Lung (tissue), 12 donors: ENCODE data around the gene CCDC57. TPM values are rescaled to one million over a fixed set of nuclear protein-coding genes. Genes with fewer than 3 reads are reported as not detected.

Experiments used
- ATAC-seq: fragments of 200-7000 bp; cut with Tn5 transposase; one replicate; pipeline ENCODE4 v1.9.1; 2020; ENCODE audit warnings: moderate number of reproducible peaks; ENCODE audit not compliant: insufficient read depth, low FRiP score
- DNase-seq, 3 donors: peaks; one replicate each; pipeline ENCODE4 v3.0.0-alpha.2; 2013 to 2017
- H3K27ac ChIP-seq, 2 donors: one replicate each; pipeline ENCODE4 v1.5.1; 2013; ENCODE audit warnings: mild to moderate bottlenecking in 2 of 2, moderate library complexity in 2 of 2, control low read depth in 1 of 2, inconsistent platforms in 1 of 2, low read depth in 1 of 2, low read length in 1 of 2
- H3K27me3 ChIP-seq, 3 donors: one replicate each; pipeline ENCODE4 v1.5.1; 2013; ENCODE audit warnings: low read length in 2 of 3; ENCODE audit not compliant: control insufficient read depth in 3 of 3, insufficient read depth in 3 of 3
- H3K36me3 ChIP-seq, 4 donors: one replicate each; pipeline ENCODE4 v1.5.1; 2013; ENCODE audit warnings: low read length in 4 of 4, mild to moderate bottlenecking in 1 of 4, moderate library complexity in 1 of 4; ENCODE audit not compliant: control insufficient read depth in 4 of 4, insufficient read depth in 4 of 4
- H3K4me1 ChIP-seq, 5 donors: one replicate each; pipeline ENCODE4 v1.5.1; 2013; ENCODE audit warnings: low read length in 5 of 5, mild to moderate bottlenecking in 2 of 5, moderate library complexity in 1 of 5; ENCODE audit not compliant: control insufficient read depth in 5 of 5, insufficient read depth in 5 of 5
- H3K4me3 ChIP-seq: one replicate; pipeline ENCODE4 v1.5.1; 2013; ENCODE audit warnings: mild to moderate bottlenecking, control low read depth, moderate library complexity
- H3K9ac ChIP-seq, 2 donors: one replicate each; pipeline ENCODE4 v1.5.1; 2013; ENCODE audit warnings: low read length in 2 of 2, control low read depth in 1 of 2; ENCODE audit not compliant: insufficient read depth in 1 of 2
- H3K9me3 ChIP-seq, 4 donors: one replicate each; pipeline ENCODE4 v1.5.1; 2013; ENCODE audit warnings: low read length in 3 of 4, mild to moderate bottlenecking in 1 of 4, moderate library complexity in 1 of 4; ENCODE audit not compliant: control insufficient read depth in 4 of 4, insufficient read depth in 3 of 4
- CTCF ChIP-seq: IDR thresholded peaks from 2 replicates; pipeline ENCODE4 v1.5.1; 2012; ENCODE audit warnings: mild to moderate bottlenecking; ENCODE audit errors: control extremely low read depth, extremely low read depth
- WGBS, 2 donors: extraction: QIAGEN DNeasy Blood & Tissue Kit; methylation state at CpG; one replicate each; pipeline ENCODE4 v1.1.7; 2013; 5-methylcytosine and 5-hydroxymethylcytosine counted together
- polyA plus RNA-seq, 2 donors: library from polyadenylated mRNA; stranded (reverse); fragments of 200-250 nt; gene quantifications; one replicate each; pipeline ENCODE4 v1.2.1, GENCODE V29; 2013
- total RNA-seq, 2 donors: library from RNA; depleted of rRNA in 1 of 2; stranded (reverse); fragments of >200 nt in 1 of 2; gene quantifications; one replicate each; pipeline ENCODE4 v1.2.1, GENCODE V29; 2014 to 2021
- donor health status: control.
- donor health status: control.
- donor health status: Bipolar disorder and iron deficiency.
- donor health status: healthy.
- donor health status: DM: yes; HTN: yes; CAD: no.

CCDC57 gene
- total and polyA plus RNA-seq, 4 donors: 33.2 to 128 (median 74.9) TPM

GRCh38 chr17:82204831-82205719 lies 7.6 kb downstream of the CCDC57 start:
- ATAC-seq (no peak), DNase-seq (no peak)
- Histone ChIP-seq H3K4me1 (peaks cover 0 to 4% (median 0%) of the 10 kb centered on the region in 5 donors), H3K4me3 (no peak overlapping the region), H3K9me3 (no peaks in the 10 kb centered on the region), H3K9ac (no peak overlapping the region), H3K36me3 (peaks cover 0 to 9% (median 5%) of the 10 kb centered on the region in 4 donors), H3K27ac (no peak overlapping the region), H3K27me3 (no peaks in the 10 kb centered on the region)
- no peak for TF ChIP-seq CTCF
- 72 to 75% methylated on average over 25 of the region's 25 CpGs for WGBS, 2 donors

- no peak overlapping the region for H3K9ac ChIP-seq
- H3K36me3 ChIP-seq: peaks cover 0 to 14% (median 10%) of the 10 kb centered on the region in 4 donors
- ATAC-seq (no peak), DNase-seq (no peak)
- no peak overlapping the region for H3K4me3 ChIP-seq
- no peaks in the 10 kb centered on the region for H3K27me3 ChIP-seq
- H3K9me3 ChIP-seq: no peaks in the 10 kb centered on the region
- 90 to 91% methylated on average over 16 to 19 of the region's 19 CpGs for WGBS, 2 donors
- H3K27ac ChIP-seq: no peak overlapping the region
- no peak for TF ChIP-seq CTCF
- H3K4me1 ChIP-seq: peaks cover 0 to 4% (median 0%) of the 10 kb centered on the region in 5 donors
Observed at GRCh38 chr17:82203920-82204319, 8.7 kb downstream of the CCDC57 start.

GRCh38 chr17:82202981-82203380 lies 9.7 kb downstream of the CCDC57 start:
- ATAC-seq (no peak), DNase-seq (no peak)
- no peak overlapping the region for H3K9ac ChIP-seq
- peaks cover 0 to 17% (median 12%) of the 10 kb centered on the region in 4 donors for H3K36me3 ChIP-seq
- no peak for TF ChIP-seq CTCF
- H3K27me3 ChIP-seq: no peaks in the 10 kb centered on the region
- H3K9me3 ChIP-seq: no peaks in the 10 kb centered on the region
- H3K4me1 ChIP-seq: peaks cover 0 to 4% (median 0%) of the 10 kb centered on the region in 5 donors
- WGBS, 2 donors: 67 to 71% methylated on average over 10 of the region's 10 CpGs
- no peak overlapping the region for H3K27ac ChIP-seq
- H3K4me3 ChIP-seq: no peak overlapping the region
